Peyer's patch (tissue), 4 donors: ENCODE measurements around the gene HSPB7. TPM values are rescaled to one million over a fixed set of nuclear protein-coding genes. Genes with fewer than 3 reads are reported as not detected.

Source experiments
- DNase-seq, 3 donors: peaks; one replicate each; pipeline ENCODE4 v3.0.0-alpha.2; 2017 to 2019
- H3K27ac ChIP-seq, 4 donors: fragments of 200-600 bp; sonication (generic); one replicate each; pipeline ENCODE4 v1.5.1; 2016 to 2019
- H3K27me3 ChIP-seq, 2 donors: fragments of 200-600 bp; sonication (generic); one replicate each; pipeline ENCODE4 v1.5.1; 2019
- H3K36me3 ChIP-seq, 3 donors: fragments of 200-600 bp; sonication (generic); one replicate each; pipeline ENCODE4 v1.5.1; 2016 to 2019
- H3K4me1 ChIP-seq, 4 donors: fragments of 200-600 bp; sonication (generic); one replicate each; pipeline ENCODE4 v1.5.1; 2016 to 2019
- H3K4me3 ChIP-seq, 4 donors: fragments of 200-600 bp; sonication (generic); 1 replicate in 3 of 4; 2 replicates in 1 of 4; pipeline ENCODE4 v1.5.1; 2016 to 2019; ENCODE audit warnings: mild to moderate bottlenecking in 1 of 4
- H3K9me3 ChIP-seq, 4 donors: fragments of 200-600 bp; sonication (generic); one replicate each; pipeline ENCODE4 v1.5.1; 2016 to 2019; ENCODE audit warnings: mild to moderate bottlenecking in 1 of 4
- POLR2A ChIP-seq, 2 donors: fragments of 450-650 bp; IDR thresholded peaks; one replicate each; pipeline ENCODE4 v1.5.1; 2017; ENCODE audit warnings: antibody characterized with exemption in 2 of 2, mild to moderate bottlenecking in 2 of 2, moderate library complexity in 2 of 2
- total RNA-seq, 4 donors: library from RNA; depleted of rRNA; stranded (reverse); fragments of >200 nt; gene quantifications; one replicate each; pipeline ENCODE4 v1.1.0, GENCODE V29; 2016
- TF ChIP-seq, protein P1 (sequence below), 6 experiments: fragments of 450-650 bp in 4 of 6; fragments of 200-600 bp in 2 of 6; sonication (generic) in 1 of 6; IDR thresholded peaks; one replicate each; pipeline ENCODE4 v1.5.1; 2017 to 2019; ENCODE audit warnings: antibody characterized with exemption in 6 of 6, mild to moderate bottlenecking in 3 of 6, moderate library complexity in 1 of 6

The HSPB7 gene
- total RNA-seq, 4 donors from 2014 or later = 1.1 to 5.2 (median 1.1) TPM; not detected in 1

DNA sequence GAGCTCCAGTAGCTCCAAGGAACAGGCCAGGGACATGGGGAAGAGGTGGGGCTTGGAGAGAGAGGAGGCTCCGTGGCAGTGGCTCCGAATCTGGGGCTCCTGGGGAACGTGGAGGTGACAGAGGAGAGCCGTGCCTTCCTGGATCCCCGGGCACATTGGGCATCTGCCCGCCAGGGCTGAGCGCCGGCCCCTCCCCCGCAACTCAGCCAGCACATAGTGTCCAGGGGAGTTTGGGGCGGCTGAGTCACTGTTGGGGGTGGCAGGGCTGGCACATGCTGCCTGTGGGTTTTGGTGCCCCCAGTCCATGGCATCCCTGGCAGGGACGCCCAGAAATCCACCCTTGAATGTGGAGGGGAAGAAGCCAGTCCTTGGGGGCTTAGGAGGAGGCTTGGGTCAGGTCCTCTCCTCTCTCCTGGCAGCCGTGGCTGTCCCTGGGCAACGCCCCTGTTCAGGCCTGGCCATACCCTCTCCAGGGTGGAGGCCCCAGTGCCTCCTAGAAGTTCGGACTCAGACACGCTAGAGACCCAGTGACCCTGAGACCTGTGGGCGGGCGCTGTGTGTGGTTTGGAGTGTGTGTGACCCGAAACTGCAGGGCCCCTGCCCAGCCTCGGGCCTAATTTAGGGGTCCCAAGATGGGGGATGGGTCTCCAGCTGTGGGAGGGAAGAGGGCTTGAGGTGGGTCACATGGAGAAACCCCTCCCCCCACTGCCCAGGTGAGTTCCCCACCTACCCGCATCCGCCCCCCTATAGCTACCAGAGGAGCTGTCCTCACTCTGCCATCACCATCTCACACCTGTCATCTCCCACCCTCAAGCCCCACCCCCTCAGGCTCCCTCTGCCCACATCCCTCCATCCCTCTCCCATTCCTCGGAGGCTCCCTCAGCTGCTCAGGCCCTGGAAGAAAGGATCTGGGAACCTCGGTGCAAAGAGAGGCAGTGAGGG lies 1.6 kb downstream of the HSPB7 start:
- no peaks in the 10 kb centered on the region for H3K36me3 ChIP-seq
- H3K27me3 ChIP-seq = no peaks in the 10 kb centered on the region
- TF ChIP-seq, protein P1, sequence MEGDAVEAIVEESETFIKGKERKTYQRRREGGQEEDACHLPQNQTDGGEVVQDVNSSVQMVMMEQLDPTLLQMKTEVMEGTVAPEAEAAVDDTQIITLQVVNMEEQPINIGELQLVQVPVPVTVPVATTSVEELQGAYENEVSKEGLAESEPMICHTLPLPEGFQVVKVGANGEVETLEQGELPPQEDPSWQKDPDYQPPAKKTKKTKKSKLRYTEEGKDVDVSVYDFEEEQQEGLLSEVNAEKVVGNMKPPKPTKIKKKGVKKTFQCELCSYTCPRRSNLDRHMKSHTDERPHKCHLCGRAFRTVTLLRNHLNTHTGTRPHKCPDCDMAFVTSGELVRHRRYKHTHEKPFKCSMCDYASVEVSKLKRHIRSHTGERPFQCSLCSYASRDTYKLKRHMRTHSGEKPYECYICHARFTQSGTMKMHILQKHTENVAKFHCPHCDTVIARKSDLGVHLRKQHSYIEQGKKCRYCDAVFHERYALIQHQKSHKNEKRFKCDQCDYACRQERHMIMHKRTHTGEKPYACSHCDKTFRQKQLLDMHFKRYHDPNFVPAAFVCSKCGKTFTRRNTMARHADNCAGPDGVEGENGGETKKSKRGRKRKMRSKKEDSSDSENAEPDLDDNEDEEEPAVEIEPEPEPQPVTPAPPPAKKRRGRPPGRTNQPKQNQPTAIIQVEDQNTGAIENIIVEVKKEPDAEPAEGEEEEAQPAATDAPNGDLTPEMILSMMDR (IDR thresholded peaks at IDR 0.05) = no peak
- no peak for TF ChIP-seq POLR2A (IDR thresholded peaks at IDR 0.05)
- H3K9me3 ChIP-seq = no peaks in the 10 kb centered on the region
- DNase-seq = no peak
- peak overlapping the region in 1 of 4 donors; percentile 46 for H3K4me3 ChIP-seq
- peaks cover 0 to 25% (median 11%) of the 10 kb centered on the region in 4 donors for H3K4me1 ChIP-seq
- peak overlapping the region in 2 of 4 donors; percentile 30 to 81 for H3K27ac ChIP-seq

DNA sequence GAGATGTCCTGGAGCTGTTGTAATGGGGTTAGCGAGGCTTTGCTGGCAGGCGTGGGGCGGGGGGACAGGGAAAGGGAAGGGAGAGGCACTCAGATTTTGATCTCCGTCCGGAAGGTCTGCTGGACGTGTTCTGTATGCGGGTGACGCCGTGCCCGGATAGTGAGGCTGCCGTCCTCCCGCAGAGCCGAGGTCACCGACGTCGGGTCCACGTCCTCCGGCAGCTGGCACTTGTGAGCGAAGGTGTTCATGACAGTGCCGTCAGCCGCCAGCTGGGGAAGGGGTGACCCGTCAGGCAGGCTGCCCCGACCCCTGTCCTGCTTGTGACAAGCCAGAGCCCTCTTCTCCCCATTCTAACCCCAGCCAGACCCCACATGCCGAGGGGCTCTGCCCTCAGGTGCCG lies 2.4 kb downstream of the HSPB7 start:
- Histone ChIP-seq H3K27me3 (no peaks in the 10 kb centered on the region), H3K9me3 (no peaks in the 10 kb centered on the region), H3K36me3 (no peaks in the 10 kb centered on the region), H3K4me3 (peak overlapping the region in 1 of 4 donors; percentile 46), H3K27ac (peak overlapping the region in 2 of 4 donors; percentile 30 to 81), H3K4me1 (peaks cover 0 to 25% (median 11%) of the 10 kb centered on the region in 4 donors)
- TF ChIP-seq, protein P1 (IDR thresholded peaks at IDR 0.05) = no peak
- TF ChIP-seq POLR2A (IDR thresholded peaks at IDR 0.05) = no peak
- DNase-seq = no peak

DNA sequence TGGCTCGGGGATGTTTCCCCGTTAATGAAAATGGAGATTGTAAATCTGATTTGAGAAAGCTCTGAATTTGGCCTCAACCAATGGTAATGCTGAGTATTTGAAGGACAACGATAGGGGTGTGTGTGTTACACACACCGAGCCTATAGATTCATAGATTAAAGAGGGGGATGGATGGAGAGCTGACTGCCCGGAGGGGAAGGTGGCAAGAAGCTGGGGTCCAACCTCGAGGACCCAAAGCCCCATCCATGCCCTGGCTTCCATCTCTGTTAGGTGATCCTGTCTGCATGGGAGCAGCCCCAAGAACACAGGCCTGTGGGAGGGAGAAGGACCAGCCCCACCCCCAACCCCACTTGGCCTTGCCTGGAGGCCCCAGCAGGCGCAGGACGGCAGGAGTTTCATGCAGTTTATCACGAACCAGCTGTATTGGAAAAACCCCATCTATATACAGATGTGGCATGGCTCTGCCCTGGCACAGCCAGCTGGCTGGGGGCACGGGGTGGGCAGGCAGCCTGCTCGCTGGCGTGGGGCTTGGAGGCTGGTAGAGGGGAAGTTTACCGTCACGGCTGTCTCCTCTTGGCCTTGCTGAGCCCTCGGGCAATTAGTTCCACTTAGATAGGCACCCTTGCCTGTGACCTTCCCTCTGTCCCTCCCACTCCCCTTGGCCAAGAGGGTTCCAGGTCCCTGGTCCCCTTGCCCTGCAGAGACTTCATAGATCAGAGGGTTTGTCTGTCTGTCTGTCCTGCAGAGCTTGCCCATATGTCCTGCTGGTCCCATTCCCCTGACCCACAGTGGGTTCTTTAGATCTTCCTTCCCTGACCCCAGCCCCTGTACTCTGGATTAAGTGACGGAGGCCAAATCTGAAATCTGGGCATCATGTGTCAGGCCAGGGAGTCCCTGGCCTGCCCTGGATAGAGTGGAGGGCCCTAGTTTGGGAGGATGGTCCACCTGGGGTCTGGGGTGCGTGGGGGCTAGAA lies 3.0 kb downstream of the HSPB7 start:
- no peak for DNase-seq
- TF ChIP-seq, protein P1 (IDR thresholded peaks at IDR 0.05) = no peak
- TF ChIP-seq POLR2A (IDR thresholded peaks at IDR 0.05) = no peak
- no peaks in the 10 kb centered on the region for H3K9me3 ChIP-seq
- peaks cover 0 to 25% (median 11%) of the 10 kb centered on the region in 4 donors for H3K4me1 ChIP-seq
- no peak overlapping the region for H3K4me3 ChIP-seq
- no peaks in the 10 kb centered on the region for H3K36me3 ChIP-seq
- peak overlapping the region in 3 of 4 donors; percentile 38 to 81 (median 65) for H3K27ac ChIP-seq
- no peaks in the 10 kb centered on the region for H3K27me3 ChIP-seq

DNA sequence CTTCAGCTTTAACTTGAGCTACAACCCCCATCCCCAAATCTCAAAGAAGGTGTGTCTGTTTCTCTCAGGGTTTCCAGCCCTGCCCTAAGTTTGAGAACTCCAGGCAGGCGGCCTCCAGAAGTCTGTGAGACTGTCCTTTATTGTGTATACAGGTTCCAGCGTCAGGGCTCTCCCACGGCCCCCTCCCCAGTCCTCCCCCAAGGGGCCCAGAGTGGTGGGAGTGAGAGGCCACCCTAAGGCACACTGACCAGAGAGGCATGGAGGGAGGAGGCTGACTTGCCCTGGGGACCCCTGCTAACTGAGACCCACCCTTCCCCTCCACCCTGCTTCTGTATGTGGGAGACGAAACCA lies 4.0 kb downstream of the HSPB7 start:
- no peaks in the 10 kb centered on the region for H3K9me3 ChIP-seq
- TF ChIP-seq, protein P1 (IDR thresholded peaks at IDR 0.05) = no peak
- no peak for TF ChIP-seq POLR2A (IDR thresholded peaks at IDR 0.05)
- peaks cover 0 to 25% (median 11%) of the 10 kb centered on the region in 4 donors for H3K4me1 ChIP-seq
- no peaks in the 10 kb centered on the region for H3K27me3 ChIP-seq
- H3K36me3 ChIP-seq = no peaks in the 10 kb centered on the region
- H3K4me3 ChIP-seq = no peak overlapping the region
- H3K27ac ChIP-seq = peak overlapping the region in 3 of 4 donors; percentile 27 to 81 (median 65)
- DNase-seq = no peak

DNA sequence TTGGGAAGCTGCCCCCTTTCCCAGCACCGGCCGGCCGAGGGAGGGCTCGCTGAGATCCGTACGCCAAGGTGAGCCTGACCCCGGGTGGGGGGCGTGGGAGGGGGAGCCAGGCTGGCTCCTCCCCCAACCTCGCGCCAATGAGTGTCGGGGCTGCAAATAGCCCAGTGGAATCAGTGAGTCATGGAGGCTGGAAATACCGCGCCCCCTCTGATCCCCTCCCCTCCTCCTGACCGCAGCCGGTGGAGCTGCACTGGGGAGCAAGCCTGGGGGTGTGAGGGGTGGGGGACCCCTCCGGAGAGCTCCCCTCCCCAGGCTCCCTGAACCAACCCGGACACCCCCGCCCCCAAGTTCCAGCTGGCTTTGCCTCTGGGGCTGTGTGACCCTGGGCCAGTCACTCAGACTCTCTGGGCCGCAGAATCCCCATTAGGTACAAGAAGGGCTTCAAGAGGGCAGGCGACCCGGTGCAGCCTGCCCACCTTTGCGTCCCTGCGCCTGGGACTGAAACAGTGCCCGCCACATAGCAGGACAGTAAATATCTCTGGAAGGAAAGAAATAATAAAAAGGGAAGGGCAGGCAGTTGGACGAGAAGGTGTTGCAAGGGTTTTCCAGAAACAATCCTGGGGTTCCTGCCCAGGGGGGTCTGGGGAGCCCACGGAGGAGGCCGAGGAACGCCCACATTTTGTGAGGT lies 4.5 kb downstream of the HSPB7 start:
- H3K27me3 ChIP-seq = no peaks in the 10 kb centered on the region
- peak overlapping the region; percentile 32 to 81 (median 56) for H3K27ac ChIP-seq
- peak; percentile 28 to 63 (median 60) for DNase-seq
- H3K4me1 ChIP-seq = peaks cover 0 to 25% (median 11%) of the 10 kb centered on the region in 4 donors
- H3K36me3 ChIP-seq = no peaks in the 10 kb centered on the region
- H3K4me3 ChIP-seq = peak overlapping the region; percentile 34 to 61 (median 54)
- no peak for TF ChIP-seq POLR2A (IDR thresholded peaks at IDR 0.05)
- TF ChIP-seq, protein P1 (IDR thresholded peaks at IDR 0.05) = no peak
- H3K9me3 ChIP-seq = no peaks in the 10 kb centered on the region
